GM20000 (cell line): ENCODE data around the gene ZNF512B.
"Not testable (repeated sequence)": the region's sequence is repeated elsewhere in the genome, so short reads cannot be mapped to it uniquely, and the experiment has no call there.

Source experiments
- DNase-seq: peaks from one replicate; pipeline ENCODE4 v3.0.0; 2012; ENCODE audit warnings: low spot score
- CTCF ChIP-seq: IDR thresholded peaks from 2 replicates; pipeline ENCODE4 v1.5.1; 2012; ENCODE audit warnings: mild to moderate bottlenecking, control low read depth; ENCODE audit errors: extremely low read depth, missing control alignments

The ZNF512B gene

DNA sequence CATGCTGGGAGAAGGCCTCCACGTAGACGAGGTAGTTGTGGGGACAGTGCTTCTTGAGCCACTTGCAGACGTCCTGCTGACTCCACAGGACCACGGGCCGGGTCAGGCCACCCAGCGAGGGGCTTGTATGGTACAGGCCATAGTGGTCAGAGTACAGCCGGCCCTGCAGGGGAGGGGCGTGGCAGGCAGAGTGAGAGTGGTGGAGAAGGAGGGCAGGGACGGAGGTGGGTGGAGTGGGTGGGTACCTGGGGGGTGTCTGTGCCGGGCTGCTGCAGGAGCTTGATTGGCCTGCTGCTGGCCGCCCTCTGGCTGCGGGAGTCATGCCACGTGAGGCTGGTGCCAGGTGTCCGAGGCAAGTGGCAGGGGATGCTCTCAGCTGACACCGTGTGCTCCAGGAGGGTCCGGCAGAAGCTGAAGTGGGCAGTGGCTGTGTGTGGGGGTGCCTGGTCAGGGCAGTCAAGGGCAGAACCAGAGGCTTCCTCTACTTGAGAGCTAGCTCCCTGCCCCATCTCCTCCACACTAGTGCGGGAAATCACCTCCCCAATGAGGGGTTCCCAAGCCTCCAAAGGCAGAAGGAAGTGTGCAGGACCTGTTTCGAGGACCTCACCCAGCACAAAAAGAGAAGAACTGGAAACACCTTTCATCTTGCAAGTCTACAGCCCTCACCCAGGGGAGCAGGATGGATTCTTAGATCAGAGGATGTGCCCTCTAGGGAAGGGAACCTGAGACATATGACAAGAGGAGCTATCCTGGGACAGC, 7.4 kb upstream of the ZNF512B start:
- no peak for DNase-seq
- TF ChIP-seq CTCF, result no peak

DNA sequence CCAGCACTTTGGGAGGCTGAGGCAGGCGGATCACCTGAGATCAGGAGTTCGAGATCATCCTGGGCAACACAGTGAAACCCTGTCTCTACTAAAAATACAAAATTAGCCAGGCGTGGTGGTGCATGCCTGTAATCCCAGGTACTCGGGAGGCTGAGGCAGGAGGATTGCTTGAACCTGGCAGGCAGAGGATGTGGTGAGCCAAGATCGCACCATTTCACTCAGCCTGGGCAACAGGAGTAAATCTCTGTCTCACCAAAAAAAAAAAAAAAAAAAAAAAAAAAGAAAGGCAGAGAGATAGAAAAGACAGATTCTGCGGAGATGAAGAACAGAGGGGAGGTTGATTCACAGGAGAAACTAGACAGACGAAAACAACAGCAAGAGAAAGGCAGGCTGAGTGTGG, 6.8 kb upstream of the ZNF512B start:
- DNase-seq, result not testable (repeated sequence)

GRCh38 chr20:63974402-63975200, 4.9 kb upstream of the ZNF512B start:
- DNase-seq, result no peak
- no peak for TF ChIP-seq CTCF

DNA sequence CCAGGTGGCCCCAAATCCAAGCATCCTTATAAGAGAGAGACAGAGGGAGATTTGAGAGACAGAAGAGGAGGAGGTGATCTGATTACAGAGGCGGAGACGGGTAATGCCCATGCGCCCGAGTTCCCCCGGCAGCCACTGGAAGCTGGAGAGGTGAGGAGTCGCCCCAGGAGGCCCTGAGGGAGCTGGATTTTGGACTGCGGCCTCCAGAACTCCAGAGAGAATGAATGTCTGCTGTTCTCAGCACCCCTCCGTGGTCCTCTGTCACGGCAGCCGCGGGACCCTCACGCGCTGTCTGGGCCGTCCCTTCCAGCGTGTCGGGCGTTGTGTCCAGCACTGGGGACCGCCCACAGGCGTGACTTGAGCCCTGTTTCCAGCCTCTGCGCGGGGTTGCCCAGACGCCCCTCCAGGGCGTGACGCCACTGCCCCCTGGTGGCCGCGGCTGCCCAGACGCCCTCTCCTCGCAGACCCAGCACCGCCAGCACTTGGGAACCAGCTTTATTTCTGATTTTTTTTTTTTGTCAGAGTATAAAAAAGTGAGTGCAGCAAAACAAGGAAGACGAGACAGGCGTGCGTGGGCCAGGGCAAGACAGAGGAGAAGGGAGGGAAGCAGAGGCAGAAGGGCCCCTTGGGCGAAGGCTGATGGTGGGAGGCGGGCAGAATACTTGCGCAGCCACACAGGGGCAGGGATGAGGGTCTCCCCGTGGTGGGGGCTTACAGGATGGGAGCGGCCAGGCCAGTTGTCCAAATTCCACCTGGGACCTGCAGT, 4.1 kb upstream of the ZNF512B start:
- TF ChIP-seq CTCF, result peak; percentile 95
- peak; percentile 90 for DNase-seq

GRCh38 chr20:63973160-63973479, 3.4 kb upstream of the ZNF512B start:
- DNase-seq, result no peak
- TF ChIP-seq CTCF, result no peak

- TF ChIP-seq CTCF, result no peak
- DNase-seq, result no peak
Measured at GRCh38 chr20:63972312-63973159, 2.8 kb upstream of the ZNF512B start.

- not testable (repeated sequence) for DNase-seq
Measured at GRCh38 chr20:63971960-63972311, 2.2 kb upstream of the ZNF512B start.
